HG02642 (cell line): Measurements from ENCODE around the gene FNDC11.
"Not testable (repeated sequence)": the region's sequence is repeated elsewhere in the genome, so short reads cannot be mapped to it uniquely, and the experiment has no call there.

Experiments
- ATAC-seq: cut with Tn5 transposase; IDR thresholded peaks from one replicate; pipeline ENCODE4 v1.9.1; 2021; ENCODE audit warnings: mild to moderate bottlenecking; ENCODE audit not compliant: unreplicated experiment, poor library complexity

Gene FNDC11

GRCh38 chr20:63595416-63596127 lies 41.6 kb downstream of the FNDC11 start:
- ATAC-seq, result no peak

- no peak for ATAC-seq
Observed at GRCh38 chr20:63596423-63596822, 42.5 kb downstream of the FNDC11 start.

GRCh38 chr20:63597651-63598478 lies 43.9 kb downstream of the FNDC11 start:
- ATAC-seq, result no peak

GRCh38 chr20:63598479-63599395 lies 44.8 kb downstream of the FNDC11 start:
- no peak for ATAC-seq

GRCh38 chr20:63599396-63600050 lies 45.6 kb downstream of the FNDC11 start:
- ATAC-seq, result no peak

GRCh38 chr20:63601679-63602078 lies 47.7 kb downstream of the FNDC11 start:
- ATAC-seq, result not testable (repeated sequence)

GRCh38 chr20:63602321-63602720 lies 48.4 kb downstream of the FNDC11 start:
- ATAC-seq, result no peak
